B cell (primary cell): ENCODE measurements around the gene PDE11A.

Experiments used
- EZH2 ChIP-seq: IDR thresholded peaks from 2 replicates; pipeline ENCODE4 v1.6.1; 2012; ENCODE audit warnings: borderline replicate concordance, low read depth, mild to moderate bottlenecking, moderate library complexity, low read length; ENCODE audit not compliant: insufficient read depth, poor library complexity, severe bottlenecking
- TF ChIP-seq, protein P1 (sequence below): fragments of 200-600 bp; IDR thresholded peaks from one replicate; pipeline ENCODE4 v1.8.0; 2022; ENCODE audit warnings: antibody characterized with exemption, mild to moderate bottlenecking

DNA sequence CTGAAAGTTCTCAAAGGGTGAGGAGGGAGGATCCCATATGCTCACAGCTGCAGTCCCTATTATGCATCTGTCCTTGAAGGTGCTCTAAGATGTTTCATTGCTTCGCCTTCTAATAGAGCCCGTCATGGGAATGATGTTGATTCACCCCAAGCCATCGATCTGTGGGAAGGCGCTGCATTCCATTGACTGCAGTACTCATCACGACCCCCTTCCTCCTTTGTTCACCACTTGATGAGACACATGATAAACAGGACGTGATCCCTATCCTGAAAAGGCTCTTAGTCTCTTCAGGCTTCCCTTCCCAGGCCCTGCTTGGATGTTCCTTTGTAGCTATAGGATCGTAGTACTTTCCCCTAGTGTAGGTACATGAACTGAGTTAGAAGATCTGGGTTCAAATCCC is 498.2 kb downstream of the PDE11A start:
- TF ChIP-seq, protein P1, sequence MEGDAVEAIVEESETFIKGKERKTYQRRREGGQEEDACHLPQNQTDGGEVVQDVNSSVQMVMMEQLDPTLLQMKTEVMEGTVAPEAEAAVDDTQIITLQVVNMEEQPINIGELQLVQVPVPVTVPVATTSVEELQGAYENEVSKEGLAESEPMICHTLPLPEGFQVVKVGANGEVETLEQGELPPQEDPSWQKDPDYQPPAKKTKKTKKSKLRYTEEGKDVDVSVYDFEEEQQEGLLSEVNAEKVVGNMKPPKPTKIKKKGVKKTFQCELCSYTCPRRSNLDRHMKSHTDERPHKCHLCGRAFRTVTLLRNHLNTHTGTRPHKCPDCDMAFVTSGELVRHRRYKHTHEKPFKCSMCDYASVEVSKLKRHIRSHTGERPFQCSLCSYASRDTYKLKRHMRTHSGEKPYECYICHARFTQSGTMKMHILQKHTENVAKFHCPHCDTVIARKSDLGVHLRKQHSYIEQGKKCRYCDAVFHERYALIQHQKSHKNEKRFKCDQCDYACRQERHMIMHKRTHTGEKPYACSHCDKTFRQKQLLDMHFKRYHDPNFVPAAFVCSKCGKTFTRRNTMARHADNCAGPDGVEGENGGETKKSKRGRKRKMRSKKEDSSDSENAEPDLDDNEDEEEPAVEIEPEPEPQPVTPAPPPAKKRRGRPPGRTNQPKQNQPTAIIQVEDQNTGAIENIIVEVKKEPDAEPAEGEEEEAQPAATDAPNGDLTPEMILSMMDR = no peak
- TF ChIP-seq EZH2 = no peak
